AG08396 (cell line): ENCODE measurements around the gene NEMF.
"Not testable (repeated sequence)": the region's sequence is repeated elsewhere in the genome, so short reads cannot be mapped to it uniquely, and the experiment has no call there.

Source experiments
- DNase-seq: peaks from one replicate; pipeline ENCODE4 v3.0.0; 2012; ENCODE audit warnings: low spot score, mixed read lengths

NEMF gene, protein sequence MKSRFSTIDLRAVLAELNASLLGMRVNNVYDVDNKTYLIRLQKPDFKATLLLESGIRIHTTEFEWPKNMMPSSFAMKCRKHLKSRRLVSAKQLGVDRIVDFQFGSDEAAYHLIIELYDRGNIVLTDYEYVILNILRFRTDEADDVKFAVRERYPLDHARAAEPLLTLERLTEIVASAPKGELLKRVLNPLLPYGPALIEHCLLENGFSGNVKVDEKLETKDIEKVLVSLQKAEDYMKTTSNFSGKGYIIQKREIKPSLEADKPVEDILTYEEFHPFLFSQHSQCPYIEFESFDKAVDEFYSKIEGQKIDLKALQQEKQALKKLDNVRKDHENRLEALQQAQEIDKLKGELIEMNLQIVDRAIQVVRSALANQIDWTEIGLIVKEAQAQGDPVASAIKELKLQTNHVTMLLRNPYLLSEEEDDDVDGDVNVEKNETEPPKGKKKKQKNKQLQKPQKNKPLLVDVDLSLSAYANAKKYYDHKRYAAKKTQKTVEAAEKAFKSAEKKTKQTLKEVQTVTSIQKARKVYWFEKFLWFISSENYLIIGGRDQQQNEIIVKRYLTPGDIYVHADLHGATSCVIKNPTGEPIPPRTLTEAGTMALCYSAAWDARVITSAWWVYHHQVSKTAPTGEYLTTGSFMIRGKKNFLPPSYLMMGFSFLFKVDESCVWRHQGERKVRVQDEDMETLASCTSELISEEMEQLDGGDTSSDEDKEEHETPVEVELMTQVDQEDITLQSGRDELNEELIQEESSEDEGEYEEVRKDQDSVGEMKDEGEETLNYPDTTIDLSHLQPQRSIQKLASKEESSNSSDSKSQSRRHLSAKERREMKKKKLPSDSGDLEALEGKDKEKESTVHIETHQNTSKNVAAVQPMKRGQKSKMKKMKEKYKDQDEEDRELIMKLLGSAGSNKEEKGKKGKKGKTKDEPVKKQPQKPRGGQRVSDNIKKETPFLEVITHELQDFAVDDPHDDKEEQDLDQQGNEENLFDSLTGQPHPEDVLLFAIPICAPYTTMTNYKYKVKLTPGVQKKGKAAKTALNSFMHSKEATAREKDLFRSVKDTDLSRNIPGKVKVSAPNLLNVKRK

DNA sequence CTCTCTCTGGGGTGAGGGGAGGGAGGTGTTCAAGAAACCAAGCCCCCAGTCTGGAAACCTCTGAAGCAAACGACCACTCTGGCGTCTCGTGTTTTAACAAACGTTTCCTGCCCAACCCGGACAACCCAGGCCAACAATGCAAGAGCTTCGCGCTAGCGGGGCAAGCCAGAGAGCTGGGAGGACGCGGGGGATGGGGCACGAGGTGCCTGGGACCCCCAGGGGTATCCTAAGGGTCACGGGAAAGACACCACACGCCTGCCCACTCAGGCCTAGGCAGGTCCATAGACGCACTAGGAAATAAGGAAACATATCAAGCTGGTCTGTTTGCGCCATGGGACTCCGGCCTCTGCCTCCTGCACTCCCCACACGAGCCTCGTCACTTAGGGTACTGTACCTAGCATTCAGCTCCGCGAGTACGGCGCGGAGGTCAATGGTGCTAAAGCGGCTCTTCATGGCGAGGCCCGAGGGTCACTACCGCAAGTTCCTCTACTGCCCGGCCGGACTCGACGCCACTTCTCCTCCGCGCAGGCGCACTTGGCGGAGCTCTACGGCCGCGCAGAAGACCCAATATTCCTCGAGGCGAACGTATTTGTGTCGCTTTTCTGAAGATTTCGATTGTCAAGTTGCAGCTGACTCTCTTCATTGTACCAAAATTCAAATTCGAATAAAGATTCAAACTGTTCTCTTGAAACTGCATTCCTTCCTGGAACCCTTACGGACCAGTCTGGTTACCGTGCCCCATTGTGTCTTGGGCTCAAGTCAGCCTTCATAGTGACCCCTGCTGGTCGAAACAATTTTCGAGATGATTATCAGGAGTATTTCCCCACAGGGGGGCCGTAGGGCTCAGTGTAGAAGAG, at the start of gene NEMF:
Gene NEMF, minus strand, starts transcription at position 488 of the 857 bp plus-strand sequence. Its CDS starts 35 bp downstream, at position 453.
- peak; percentile 81 for DNase-seq

DNA sequence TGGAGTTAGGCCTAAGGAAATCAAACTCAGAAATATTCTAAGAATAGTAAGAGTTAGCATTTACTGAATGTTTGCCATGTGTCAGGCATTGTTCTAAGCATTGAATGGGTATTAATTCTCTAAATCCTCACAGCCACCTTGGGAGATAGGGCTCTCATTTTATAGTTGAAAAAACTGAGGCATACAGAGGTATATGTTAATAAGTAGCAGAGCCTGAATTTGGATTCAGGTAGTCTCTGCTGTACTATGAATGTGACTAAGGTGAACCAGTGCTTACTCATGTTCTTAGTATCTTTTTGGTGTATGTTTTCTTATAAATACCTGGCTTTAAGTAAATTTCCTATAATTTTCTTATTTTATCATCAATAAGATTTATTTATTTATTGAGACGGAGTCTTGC, 48.4 kb upstream of the NEMF start:
- no peak for DNase-seq

DNA sequence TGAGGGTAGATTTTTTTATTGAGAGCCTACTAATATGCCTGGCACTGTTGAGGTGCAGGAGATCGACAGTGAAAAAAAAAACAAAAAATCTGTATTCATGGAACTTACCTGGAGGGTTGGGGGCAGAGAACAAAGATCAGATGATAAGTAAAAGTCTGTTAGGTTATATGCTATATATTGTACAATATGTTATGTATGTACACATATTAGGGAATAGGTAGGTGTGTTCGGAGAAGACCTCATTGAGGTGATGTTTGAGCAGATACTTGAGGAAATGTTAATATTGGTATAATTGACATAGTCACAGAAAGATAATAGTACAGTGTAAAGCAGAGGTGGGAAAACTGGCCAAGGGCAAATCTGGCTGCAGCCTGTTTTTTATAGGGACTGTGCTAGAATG, 45.9 kb upstream of the NEMF start:
- DNase-seq = no peak

DNA sequence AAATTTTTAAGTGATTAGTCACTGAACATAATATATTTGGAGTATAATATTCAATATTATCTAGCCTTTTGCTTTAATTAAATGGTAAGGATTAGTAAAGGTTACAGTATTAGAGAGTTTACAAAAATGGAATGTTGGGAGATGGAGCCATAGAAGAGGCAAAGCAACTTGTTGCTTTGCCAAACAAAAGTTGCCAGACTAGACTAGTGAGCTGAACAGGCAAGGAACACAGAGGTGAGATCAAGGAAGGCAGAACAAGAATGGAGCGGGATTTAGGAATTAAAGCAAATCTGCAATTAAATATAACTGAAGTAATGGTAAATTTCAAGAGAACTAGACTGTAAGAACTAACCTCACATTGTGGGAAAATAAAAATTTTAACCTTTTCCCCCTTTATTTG, 45.4 kb upstream of the NEMF start:
- no peak for DNase-seq

DNA sequence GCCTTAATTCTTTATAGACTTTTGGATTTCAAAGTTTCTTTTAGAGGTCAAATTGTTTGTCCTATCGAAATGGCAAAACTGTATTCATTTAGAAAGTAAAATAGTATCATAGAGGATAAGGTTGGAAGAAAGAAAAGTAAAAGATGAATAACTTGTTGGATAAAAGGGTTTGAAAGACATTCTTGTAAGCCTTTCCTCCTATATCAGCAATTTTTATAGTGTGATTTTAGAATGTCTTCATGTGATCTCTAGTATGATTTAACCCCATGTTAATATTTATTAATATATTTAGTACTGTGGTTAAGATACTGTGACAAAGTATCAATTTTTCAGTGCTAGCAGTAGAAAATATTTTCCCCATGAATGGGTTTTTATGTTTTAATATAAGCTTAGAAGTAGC, 44.8 kb upstream of the NEMF start:
- DNase-seq = no peak

DNA sequence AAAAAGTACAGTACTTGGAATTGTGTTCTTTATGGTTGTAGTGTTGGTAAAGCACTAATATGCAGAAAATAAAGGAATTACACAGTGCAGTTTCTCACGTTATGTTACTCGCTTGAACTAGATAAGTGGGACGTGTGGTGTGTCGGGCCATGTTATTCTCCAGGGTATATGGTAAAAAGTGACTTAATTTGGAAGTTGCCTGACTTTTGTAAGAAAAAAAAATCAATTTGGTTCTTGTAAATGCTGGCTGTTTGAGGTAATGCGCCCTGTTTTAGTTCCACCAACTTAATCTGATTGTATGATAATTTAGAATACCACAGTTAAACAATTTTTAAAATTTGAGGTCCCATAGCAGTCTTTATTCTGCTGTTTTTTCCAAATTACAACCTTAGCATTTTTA, 44.4 kb upstream of the NEMF start:
- DNase-seq = no peak

DNA sequence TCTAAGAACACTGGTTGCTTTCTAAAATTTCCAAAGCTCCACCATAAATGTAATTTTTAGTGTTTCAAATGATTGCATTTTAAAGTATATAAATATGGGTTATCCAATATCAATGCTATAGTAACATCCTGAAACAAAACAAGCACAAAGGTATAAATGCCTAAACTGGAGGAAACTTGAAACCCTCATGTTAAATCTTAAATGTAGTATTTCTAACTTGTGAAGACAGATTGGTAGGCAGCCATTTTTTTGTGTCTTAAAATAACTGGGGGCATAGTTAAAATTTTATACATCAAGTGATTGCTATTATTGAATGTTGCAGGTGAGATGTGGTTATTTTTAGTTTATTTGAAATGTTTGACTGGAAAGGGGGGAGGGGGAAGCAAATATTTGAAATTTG, 43.7 kb upstream of the NEMF start:
- DNase-seq = not testable (repeated sequence)

DNA sequence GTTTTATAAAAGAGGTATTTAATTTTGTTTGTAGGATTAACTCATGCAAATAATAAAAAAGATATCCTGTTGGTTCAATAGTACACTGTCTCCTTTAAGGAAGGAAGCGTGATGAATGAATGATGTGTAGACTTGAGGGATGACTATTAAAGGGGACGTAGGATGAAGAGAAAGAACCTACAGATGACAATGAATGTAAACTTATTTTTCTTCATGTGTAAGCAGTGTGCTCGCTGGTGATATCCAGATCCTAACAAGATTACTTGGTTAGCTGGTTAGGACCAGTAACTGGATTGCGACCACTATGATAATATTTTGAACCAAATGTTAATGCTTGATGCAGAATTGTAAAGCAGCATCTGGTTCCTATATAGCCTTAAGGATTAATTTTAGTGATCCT, 42.9 kb upstream of the NEMF start:
- DNase-seq = no peak

DNA sequence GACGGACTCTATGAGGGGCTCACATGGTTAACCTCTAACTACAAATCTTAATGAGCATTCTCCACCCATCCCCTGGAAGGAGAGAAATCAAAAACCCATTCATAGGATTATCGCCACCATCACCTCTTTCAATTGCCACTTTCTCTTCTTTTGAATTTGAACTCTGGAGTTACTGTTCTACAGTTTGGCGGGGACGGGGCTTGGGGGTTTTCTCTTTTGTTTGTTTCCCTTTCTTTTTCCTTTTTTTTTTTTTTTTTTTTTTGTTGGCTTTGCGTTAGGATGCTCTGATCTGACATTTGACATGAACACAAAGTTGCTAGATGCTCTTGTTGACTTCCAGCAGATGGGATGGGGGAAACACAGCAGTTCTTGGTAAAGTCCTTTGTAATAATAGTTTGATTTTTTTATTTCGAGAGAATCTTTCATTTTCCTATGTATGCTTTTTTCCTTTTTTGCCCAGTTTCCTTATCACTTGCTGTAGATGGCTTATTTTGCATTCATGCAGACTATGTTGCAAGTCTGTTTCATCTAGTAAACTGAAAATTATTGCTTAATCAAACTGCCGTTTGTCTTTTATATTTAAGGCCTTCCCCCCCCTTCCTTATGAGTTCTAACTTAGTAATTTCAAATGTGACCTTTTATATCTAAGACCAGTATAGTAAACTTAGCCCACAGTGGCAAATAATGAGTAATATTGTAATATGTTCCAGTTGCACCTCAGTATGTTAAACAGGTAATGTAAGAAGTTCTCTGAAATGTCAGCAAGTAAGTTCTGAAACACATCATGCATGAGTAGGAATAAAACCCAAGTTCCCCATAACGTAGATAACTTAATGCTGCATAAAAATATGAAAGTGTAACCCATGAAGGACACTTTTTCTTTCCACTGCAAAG, 41.9 kb upstream of the NEMF start:
- DNase-seq = not testable (repeated sequence)

DNA sequence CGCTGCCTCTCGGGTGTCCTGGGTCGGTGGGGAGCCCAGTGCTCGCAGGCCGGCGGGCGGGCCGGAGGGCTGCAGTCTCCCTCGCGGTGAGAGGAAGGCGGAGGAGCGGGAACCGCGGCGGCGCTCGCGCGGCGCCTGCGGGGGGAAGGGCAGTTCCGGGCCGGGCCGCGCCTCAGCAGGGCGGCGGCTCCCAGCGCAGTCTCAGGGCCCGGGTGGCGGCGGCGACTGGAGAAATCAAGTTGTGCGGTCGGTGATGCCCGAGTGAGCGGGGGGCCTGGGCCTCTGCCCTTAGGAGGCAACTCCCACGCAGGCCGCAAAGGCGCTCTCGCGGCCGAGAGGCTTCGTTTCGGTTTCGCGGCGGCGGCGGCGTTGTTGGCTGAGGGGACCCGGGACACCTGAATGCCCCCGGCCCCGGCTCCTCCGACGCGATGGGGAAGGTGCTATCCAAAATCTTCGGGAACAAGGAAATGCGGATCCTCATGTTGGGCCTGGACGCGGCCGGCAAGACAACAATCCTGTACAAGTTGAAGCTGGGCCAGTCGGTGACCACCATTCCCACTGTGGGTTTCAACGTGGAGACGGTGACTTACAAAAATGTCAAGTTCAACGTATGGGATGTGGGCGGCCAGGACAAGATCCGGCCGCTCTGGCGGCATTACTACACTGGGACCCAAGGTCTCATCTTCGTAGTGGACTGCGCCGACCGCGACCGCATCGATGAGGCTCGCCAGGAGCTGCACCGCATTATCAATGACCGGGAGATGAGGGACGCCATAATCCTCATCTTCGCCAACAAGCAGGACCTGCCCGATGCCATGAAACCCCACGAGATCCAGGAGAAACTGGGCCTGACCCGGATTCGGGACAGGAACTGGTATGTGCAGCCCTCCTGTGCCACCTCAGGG, 41.0 kb upstream of the NEMF start:
- DNase-seq = peak; percentile 75

DNA sequence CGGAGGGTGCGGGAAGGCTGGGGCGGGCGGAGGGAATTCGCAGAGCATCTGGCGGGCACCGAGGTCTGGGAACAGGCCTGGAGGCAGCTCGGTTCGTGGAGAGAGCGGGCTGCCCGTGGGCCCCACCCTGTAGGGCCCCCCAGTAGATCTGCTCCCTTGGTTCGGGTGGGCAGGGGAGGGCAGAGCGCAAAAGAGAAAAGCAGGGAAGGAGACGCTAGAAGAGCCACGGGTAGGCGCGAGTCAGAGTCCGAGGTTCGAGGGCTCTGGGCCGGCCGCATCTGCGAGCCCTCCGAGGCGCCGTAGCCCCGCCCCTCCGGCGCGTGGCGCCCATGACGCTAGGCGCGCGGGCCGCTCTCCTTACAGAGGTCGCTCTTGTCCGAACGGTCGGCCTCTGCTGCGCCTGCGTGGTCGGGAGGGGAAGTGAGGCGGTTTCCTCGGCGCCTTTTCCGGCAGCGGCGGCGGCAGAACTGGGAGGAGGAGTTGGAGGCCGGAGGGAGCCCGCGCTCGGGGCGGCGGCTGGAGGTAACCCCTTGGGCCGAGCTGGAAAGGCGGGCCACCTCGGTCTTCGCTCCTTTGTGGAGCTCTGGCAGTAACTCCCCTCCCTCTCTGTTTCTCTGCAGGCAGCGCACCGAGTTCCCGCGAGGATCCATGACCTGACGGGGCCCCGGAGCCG, 40.2 kb upstream of the NEMF start, which contains the start of gene ARF6:
Gene ARF6, plus strand, starts transcription at position 447 of the 673 bp plus-strand sequence. CDS start 655 bp downstream, outside the sequence.
- DNase-seq = peak; percentile 98

DNA sequence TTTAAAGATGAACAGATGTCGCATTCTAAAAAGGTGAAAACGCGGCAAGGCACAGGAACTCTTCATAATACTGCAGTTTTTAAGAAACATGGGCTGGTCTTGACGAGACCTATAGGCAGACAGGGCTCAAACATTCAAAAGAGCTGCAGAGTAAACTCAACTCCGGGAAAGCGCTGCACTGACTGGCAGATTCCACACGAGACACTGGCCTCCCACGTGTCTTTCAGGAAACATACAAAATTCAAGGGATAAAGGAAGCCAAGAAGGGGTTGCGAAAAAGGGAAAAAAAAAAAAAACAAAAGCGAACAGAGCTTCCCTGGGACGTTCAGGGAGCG, 39.7 kb upstream of the NEMF start:
- DNase-seq = peak; percentile 76

DNA sequence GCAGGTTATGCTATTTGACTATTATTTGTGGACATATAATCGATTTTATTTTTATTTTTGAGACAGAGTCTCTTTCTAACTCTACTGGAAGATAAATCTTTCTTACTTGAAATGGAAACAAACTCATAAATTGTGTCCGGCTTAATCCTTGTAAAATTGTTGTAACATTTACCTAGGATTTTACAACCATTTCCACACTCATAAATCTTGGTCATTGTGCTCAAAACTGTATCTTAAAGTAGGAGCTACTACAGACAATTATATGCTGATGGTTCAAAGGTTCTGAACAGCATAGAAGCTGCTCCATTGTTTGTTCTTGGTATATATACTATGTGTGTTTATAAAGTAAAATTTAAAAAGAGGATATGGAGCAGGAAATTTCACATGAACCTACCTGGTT, 35.7 kb upstream of the NEMF start:
- no peak for DNase-seq

DNA sequence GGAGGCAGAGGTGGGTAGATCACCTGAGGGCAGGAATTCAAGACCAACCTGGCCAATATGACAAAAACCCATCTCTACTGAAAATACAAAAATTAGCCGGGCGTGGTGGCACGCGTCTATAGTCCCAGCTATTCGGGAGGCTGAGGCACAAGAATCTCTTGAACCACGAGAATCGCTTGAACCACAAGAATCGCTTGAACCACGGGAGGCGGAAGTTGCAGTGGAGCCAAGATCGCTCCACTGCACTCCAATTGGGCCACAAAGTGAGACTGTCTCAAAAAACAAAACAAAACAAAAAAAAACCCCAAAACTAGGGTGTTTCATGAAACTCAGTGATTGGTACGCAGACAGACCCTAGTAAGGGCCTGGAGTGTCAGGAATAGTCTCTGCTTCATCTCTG, 33.9 kb upstream of the NEMF start:
- no peak for DNase-seq

DNA sequence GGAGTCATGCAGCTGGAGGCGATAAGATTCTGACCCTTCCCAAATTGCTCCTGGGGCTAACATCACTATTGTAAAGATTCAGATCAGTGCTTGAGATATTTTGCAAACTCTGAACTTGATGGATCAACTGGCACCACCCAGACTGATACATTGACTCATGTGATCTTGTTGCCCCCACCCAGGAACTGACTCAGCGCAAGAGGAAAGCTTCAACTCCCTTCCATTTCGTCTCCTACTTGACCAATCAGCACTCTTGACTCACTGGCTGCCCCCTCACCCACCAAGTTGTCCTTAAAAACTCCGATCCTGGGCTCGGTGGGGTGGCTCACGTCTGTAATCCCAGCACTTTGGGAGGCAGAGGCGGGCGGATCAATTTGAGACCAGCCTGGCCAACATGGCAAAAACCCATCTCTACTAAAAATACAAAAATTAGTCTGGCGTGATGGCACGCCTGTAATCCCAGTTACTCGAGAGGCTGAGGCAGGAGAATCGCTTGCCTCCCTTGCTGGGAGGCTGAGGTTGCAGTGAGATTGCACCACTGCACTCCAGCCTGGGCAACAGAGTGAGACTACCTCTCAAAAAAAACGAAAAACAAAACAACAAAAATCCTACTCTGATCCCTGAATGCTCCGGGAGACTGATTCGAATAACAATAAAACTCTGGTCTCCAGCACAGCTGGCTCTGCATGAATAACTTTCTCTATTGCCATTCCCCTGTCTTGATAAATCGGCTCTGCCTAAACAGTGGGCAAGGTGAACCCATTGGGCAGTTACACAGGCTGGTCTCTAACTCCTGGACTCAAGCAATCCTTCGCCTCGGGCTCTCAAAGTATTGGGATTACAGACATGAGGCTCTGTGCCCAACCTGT, 30.5 kb upstream of the NEMF start:
- no peak for DNase-seq

DNA sequence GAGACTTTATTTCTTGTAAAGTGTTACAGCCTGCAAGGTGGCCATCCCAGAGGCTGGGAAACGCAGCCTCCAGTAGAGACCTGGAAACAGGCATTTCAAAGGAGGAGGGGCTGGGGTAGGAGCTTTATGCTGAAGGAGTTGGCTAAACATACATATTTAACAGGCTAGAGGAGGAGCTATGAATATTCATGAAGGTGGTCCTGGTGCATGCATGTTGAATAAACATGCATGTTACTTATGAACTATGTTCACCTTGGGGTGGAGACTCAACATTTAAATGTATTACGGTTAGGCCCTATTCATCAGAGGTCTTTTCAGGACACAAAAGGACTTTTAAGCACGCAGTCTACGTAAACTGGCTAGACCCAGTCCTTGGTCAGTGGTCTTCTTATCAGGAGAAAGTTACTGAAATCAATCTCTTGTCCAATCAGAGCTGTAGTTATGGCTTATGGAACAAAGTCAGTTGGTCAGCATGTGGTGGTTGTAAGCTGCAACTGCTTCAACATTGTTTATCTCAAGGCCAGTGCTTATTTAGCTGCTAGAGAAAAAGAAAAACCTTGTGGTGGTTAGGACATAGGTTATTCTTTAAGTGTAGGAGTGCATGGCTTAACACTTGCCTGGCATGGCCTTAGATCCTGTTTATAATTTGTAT, 28.9 kb upstream of the NEMF start:
- no peak for DNase-seq

DNA sequence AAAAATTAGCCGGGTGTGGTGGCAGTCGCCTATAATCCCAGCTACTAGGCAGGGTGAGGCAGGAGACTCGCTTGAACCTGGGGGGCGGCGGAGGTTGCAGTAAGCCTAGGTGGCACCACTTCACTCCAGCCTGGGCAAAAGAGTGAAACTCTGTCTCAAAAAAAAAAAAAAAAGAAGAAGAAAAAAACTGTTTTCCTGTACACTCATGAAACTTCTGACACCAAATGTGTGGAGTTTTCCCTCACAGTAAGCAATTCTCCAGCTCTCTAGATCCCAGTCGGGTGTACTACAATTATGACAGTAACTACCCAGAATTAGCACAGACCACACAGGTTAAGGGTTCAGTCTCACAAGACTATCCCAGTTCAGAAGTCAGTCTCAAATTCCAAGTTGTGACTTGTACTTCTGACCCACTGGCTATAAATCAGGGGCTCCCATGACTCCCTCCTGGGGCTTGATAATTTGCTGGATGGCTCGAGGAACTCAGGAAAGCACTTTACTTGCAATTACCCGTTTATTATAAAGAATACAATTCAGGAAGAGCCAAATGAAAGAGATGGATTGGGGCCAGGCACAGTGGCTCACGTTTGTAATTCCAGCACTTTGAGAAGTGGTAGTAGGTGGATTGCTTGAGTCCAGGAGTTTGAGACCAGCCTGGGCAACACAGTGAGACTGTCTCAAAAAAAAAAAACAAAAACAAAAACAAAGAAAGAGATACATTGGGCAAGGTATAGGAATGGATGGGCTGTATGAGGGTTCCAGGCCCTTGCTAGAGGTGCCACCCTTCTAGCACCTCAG, 27.9 kb upstream of the NEMF start:
- DNase-seq = no peak
